ENCODE measurements around the gene SLC1A7.
A peak's percentile ranks its signal among the peaks of the same experiment; 100 is the strongest.

SLC1A7 gene

GRCh38 chr1:53134961-53135734 is 7.3 kb downstream of the SLC1A7 start:
- no peak for TF ChIP-seq CTCF (IDR thresholded peaks at IDR 0.05; ENCODE audit: insufficient read depth, missing control alignments)
- peak; percentile 98 for FAIRE-seq
- DNase-seq (ENCODE audit: insufficient read length, low spot score): no peak

- no peak for TF ChIP-seq CTCF (IDR thresholded peaks at IDR 0.05; ENCODE audit: insufficient read depth, missing control alignments)
- DNase-seq (ENCODE audit: insufficient read length, low spot score) (no peak), FAIRE-seq (no peak)
Observed at GRCh38 chr1:53134042-53134485, 8.4 kb downstream of the SLC1A7 start.

DNA sequence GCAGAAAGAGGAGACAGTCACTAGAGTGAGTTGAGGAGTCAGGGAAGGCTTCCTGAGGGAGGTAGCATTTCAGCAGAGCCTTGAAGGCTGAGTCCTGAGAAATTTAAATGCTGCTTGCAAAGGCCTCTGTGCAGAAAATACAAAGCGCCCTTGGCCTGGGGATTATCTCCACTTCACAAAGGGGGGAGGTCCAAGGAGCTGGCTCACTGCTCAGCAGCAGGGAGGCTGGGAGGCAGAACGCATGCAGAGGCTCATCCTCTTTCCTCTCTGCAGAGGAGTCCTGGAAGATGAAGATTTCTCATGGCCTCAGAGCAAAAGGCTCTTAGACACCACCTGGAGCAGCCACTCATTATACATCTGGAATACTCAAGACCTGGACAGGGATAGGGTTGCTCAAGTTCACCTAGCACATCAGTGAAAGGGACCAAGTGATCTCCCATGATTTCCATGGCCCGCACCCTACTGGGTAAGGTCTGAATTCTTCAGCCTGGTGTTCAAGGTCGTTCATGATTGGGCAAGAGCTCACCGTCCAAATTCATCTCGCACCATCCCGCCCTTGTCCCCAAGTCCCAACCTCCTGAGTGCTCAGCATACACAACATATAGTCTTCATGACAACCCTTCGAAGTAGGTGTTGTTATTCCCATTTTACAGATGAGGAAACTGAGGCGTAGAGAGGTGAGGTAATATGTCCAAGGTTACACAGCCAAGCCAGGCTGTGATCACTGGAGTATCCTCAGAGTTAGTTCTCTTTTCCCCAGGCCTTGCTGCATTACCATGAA is 9.0 kb downstream of the SLC1A7 start:
- DNase-seq (ENCODE audit: insufficient read length, low spot score): no peak
- no peak for TF ChIP-seq CTCF (IDR thresholded peaks at IDR 0.05; ENCODE audit: insufficient read depth, missing control alignments)
- FAIRE-seq: no peak

- no peak for DNase-seq (ENCODE audit: insufficient read length, low spot score)
- no peak for FAIRE-seq
- no peak for TF ChIP-seq CTCF (IDR thresholded peaks at IDR 0.05; ENCODE audit: insufficient read depth, missing control alignments)
Observed at GRCh38 chr1:53132176-53132575, 10.3 kb downstream of the SLC1A7 start.

DNA sequence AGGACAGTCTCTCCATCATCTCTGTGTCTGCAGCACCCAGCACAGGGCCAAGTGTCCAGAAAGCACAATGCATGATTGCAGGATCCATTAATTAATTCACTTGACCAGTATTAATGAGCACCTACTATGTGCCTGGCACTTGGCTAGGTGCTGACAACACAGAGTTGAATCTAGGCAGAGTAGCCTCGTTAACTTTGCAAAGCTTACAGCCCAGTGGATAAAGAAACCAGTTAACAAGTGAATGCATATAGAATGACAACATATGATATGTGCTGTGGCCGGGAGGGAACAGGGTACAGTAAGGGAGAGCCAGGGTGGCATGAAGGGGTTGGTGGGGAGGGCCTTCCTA is 10.9 kb downstream of the SLC1A7 start:
- FAIRE-seq (no peak), DNase-seq (ENCODE audit: insufficient read length, low spot score) (no peak)
- TF ChIP-seq CTCF (IDR thresholded peaks at IDR 0.05; ENCODE audit: insufficient read depth, missing control alignments): no peak

- DNase-seq (ENCODE audit: insufficient read length, low spot score) (no peak), FAIRE-seq (no peak)
- TF ChIP-seq CTCF (IDR thresholded peaks at IDR 0.05; ENCODE audit: insufficient read depth, missing control alignments): no peak
Observed at GRCh38 chr1:53130878-53131589, 11.4 kb downstream of the SLC1A7 start.

All from D721Med (cell line).